Measurements from ENCODE around the gene PGBD1. TPM values are rescaled to one million over a fixed set of nuclear protein-coding genes. Genes with fewer than 3 reads are reported as not detected.

The PGBD1 gene, protein sequence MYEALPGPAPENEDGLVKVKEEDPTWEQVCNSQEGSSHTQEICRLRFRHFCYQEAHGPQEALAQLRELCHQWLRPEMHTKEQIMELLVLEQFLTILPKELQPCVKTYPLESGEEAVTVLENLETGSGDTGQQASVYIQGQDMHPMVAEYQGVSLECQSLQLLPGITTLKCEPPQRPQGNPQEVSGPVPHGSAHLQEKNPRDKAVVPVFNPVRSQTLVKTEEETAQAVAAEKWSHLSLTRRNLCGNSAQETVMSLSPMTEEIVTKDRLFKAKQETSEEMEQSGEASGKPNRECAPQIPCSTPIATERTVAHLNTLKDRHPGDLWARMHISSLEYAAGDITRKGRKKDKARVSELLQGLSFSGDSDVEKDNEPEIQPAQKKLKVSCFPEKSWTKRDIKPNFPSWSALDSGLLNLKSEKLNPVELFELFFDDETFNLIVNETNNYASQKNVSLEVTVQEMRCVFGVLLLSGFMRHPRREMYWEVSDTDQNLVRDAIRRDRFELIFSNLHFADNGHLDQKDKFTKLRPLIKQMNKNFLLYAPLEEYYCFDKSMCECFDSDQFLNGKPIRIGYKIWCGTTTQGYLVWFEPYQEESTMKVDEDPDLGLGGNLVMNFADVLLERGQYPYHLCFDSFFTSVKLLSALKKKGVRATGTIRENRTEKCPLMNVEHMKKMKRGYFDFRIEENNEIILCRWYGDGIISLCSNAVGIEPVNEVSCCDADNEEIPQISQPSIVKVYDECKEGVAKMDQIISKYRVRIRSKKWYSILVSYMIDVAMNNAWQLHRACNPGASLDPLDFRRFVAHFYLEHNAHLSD
- 5.5 TPM in 2 replicates for total RNA-seq

DNA sequence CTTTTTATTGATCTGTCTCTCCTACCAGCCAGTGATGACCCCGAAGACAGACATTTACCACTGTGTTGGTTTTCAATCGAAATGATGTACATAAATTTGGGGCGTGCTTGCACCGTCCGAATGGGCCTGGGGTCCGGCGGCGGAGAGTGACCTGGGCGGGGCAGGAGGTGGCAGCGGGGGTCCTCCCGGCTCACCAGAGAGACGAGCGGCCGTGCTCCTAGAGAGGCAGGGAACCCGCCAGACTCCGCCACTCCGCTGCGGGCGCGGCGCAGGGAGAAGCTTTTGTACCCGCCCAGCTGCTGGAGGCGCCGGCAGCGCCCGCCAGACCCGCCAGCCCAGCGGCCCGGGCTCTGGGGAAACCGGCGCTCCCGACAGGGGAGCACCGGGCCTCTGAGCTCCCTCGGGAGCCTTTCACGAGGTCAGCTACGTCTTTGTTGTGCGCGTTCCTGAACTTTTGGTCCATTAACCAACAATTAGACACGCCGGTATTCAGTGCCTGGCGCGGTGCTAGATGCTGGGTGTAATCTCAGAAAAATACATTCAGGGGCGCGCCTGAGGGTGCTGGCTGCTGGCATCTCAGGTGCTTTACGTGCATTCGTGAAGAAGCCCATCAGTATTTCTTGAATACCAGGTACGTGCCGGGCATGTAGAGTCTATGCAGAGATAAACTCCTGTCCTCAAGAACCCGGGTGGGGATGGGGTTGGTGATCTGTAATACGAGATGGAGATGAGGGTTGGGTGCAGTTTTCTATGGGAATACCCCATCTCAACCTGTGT, at the start of gene PGBD1:
TSS of gene PGBD1 (plus strand) at position 285 of the 777 bp plus-strand sequence. CDS start 2,242 bp downstream, outside the sequence.

GRCh38 chr6:28252009-28252975, 29.1 kb upstream of the PGBD1 start, which contains the start of gene ZKSCAN4:
ZKSCAN4 (minus strand) TSS chr6:28252269; CDS start chr6:28251980, 289 bp downstream.

GRCh38 chr6:28258877-28259777, 22.2 kb upstream of the PGBD1 start, which contains the start of gene NKAPL:
NKAPL (plus strand) TSS chr6:28259297; CDS start chr6:28259372, 75 bp downstream.

DNA sequence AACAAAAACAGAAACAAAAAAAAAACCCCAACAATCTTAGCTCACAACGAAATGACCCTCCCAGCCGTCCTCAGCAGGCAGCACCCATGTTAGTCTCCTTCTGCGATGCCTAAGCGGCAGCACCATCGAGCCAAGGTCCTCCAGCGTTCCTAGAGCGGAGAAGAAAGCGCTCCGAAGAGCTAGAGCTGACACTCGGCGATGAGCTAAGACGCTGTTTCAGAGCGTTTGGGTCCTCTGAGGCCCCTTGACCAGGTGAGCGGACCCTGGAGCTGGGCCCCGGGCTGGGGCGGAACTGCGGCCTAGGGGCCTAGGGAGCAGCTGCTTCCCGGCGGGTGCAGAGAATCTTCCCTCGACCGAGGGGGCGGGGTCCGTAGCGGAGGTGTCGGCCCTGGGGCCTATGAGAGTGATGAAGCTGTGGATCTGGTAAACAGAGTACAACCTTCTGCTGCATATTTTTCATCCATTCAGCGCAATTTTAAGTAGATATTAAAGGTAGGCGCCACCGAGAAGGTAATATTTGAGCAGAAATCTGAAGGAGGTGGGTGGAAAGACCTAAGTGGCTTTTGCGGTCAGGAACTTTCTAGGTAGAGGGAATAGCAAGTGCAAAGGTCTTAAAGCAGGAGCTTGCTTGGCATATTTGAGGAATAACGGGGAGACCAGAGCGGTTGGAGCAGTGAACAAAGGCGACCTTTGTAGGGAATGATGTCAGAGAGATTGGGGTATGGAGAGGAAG, 14.2 kb upstream of the PGBD1 start, which contains the start of gene ZSCAN26:
TSS of gene ZSCAN26 (plus strand) at position 182 of the 733 bp plus-strand sequence. CDS start 4,777 bp downstream, outside the sequence.

GRCh38 chr6:28335564-28336283, 54.4 kb downstream of the PGBD1 start, which contains the start of gene ZSCAN31:
ZSCAN31 (minus strand) TSS chr6:28336148; CDS start chr6:28329683, 6,465 bp downstream.

DNA sequence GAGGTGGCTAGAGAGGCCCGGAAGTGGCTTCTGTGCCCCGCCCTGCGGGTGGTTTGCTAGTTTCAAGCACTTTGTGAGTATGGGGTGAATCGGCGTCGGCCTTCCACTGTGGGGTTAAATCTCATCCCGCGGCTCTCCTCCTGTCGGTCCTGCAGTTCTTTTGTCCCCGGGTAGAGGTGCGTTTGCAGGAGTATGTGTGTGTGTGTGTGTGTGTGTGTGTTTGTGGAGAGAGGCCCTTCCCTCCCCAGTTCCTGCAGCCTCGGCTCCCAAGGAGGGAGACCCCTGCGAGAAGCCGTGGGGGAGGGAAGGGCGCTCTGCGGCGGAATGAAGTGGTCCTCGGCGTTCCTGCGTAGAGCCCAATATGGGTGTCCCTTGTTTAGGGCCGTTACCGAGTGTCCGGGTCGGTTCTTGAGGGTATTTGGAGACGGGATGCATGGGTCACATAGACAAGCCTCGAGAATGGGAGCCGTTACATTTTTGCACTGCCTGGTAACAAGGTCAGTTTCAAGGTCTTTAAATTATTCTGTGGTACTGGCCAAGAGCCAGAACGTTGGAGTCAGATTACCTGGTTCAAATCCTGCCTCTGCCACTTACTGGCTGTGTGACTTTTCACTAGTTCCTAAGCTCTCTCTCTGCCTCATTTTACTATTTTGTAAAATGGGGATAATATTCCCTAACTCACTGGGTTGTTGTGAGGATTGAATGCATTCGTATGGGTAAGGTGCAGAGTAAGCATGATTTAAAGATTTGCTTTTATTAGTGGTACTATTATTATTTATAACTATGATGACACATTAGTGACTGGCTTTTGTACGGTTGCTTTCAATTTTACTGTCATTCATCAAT, 68.7 kb downstream of the PGBD1 start, which contains the start of gene ZKSCAN3:
TSS of gene ZKSCAN3 (plus strand) at position 56 of the 846 bp plus-strand sequence. CDS start 9,640 bp downstream, outside the sequence.

Other genes starting within 250 kb of the PGBD1 start
- 0.18 and 1.2 TPM in 2 replicates for gene ZNF165, start 201.0 kb upstream of the PGBD1 start, total RNA-seq
- gene ZSCAN16, start 157.0 kb upstream of the PGBD1 start, total RNA-seq: under 0.01 and 0.89 TPM in 2 replicates
- gene ZKSCAN8, start 139.7 kb upstream of the PGBD1 start, total RNA-seq: 7.6 and 8.6 TPM in 2 replicates
- 4.9 and 6.4 TPM in 2 replicates for gene ZSCAN9, start 56.3 kb upstream of the PGBD1 start, total RNA-seq
- gene ZKSCAN4, start 29.3 kb upstream of the PGBD1 start, total RNA-seq: 4.3 and 4.4 TPM in 2 replicates
- gene NKAPL, start 22.3 kb upstream of the PGBD1 start, total RNA-seq: 0.29 and 1.6 TPM in 2 replicates
- gene ZSCAN26, start 14.4 kb upstream of the PGBD1 start, total RNA-seq: 13.8 and 16.7 TPM in 2 replicates
- gene ZSCAN31, start 54.6 kb downstream of the PGBD1 start, total RNA-seq: 6.2 and 7.2 TPM in 2 replicates
- gene ZKSCAN3, start 68.4 kb downstream of the PGBD1 start, total RNA-seq: 2.9 and 3.9 TPM in 2 replicates
- 2.3 and 4.4 TPM in 2 replicates for gene ZSCAN12, start 118.2 kb downstream of the PGBD1 start, total RNA-seq
- gene ZSCAN23, start 161.9 kb downstream of the PGBD1 start, total RNA-seq: 0.53 and 12.4 TPM in 2 replicates
- gene GPX6, start 234.2 kb downstream of the PGBD1 start, total RNA-seq: not detected in 2 replicates
- gene GPX5, start 244.3 kb downstream of the PGBD1 start, total RNA-seq: not detected in 2 replicates